Endodermal cell (in vitro differentiated cells): ENCODE measurements around the gene ARHGAP22. TPM values are rescaled to one million over a fixed set of nuclear protein-coding genes. Genes with fewer than 3 reads are reported as not detected.

ENCODE experiments used
- DNase-seq: peaks from one replicate; pipeline ENCODE4 v3.0.0-alpha.2; 2017
- H3K27ac ChIP-seq: 2 replicates; pipeline ENCODE4 v1.5.1; 2013; ENCODE audit warnings: mild to moderate bottlenecking, low read depth, low read length, moderate library complexity
- H3K27me3 ChIP-seq: 2 replicates; pipeline ENCODE4 v1.6.1; 2013; ENCODE audit warnings: mild to moderate bottlenecking, low read length, moderate library complexity; ENCODE audit not compliant: insufficient read depth, control insufficient read depth, poor library complexity, severe bottlenecking
- H3K36me3 ChIP-seq: 2 replicates; pipeline ENCODE4 v1.7.0; 2013; ENCODE audit warnings: mild to moderate bottlenecking, low read length, moderate library complexity; ENCODE audit not compliant: control insufficient read depth, insufficient read depth
- H3K4me1 ChIP-seq: one replicate; pipeline ENCODE4 v1.7.0; 2013; ENCODE audit warnings: low read length; ENCODE audit not compliant: control insufficient read depth, insufficient read depth
- H3K4me3 ChIP-seq: 2 replicates; pipeline ENCODE4 v1.5.1; 2013; ENCODE audit warnings: mild to moderate bottlenecking, low read length, moderate library complexity
- H3K9ac ChIP-seq: 2 replicates; pipeline ENCODE4 v1.6.1; 2013; ENCODE audit warnings: mild to moderate bottlenecking, low read length, moderate library complexity; ENCODE audit not compliant: poor library complexity, severe bottlenecking; ENCODE audit errors: extremely low read depth
- H3K9me3 ChIP-seq: 2 replicates; pipeline ENCODE4 v1.6.1; 2013; ENCODE audit warnings: mild to moderate bottlenecking, low read length, moderate library complexity; ENCODE audit not compliant: control insufficient read depth
- H3K27ac Mint-ChIP-seq: 2 replicates; pipeline ENCODE4 v1.8.0; 2020; ENCODE audit warnings: mixed read lengths
- H3K27me3 Mint-ChIP-seq: 2 replicates; pipeline ENCODE4 v1.8.0; 2021; ENCODE audit warnings: mild to moderate bottlenecking, mixed read lengths; ENCODE audit not compliant: insufficient read depth
- H3K36me3 Mint-ChIP-seq: 2 replicates; pipeline ENCODE4 v1.8.0; 2020; ENCODE audit warnings: low read depth, mixed read lengths
- H3K4me1 Mint-ChIP-seq: 2 replicates; pipeline ENCODE4 v1.8.0; 2020; ENCODE audit warnings: mixed read lengths
- H3K4me3 Mint-ChIP-seq: 2 replicates; pipeline ENCODE4 v1.8.0; 2020; ENCODE audit warnings: mild to moderate bottlenecking, moderate library complexity, mixed read lengths
- H3K9me3 Mint-ChIP-seq: 2 replicates; pipeline ENCODE4 v1.8.0; 2020; ENCODE audit warnings: mild to moderate bottlenecking, mixed read lengths
- CTCF ChIP-seq: fragments of 200-600 bp; sonication (generic); conservative IDR thresholded peaks from 2 replicates; pipeline ENCODE4 v1.5.0; 2021; ENCODE audit warnings: antibody characterized with exemption, mild to moderate bottlenecking
- WGBS, 2 experiments: methylation state at CpG; one replicate each; pipeline versions ENCODE4 v1.1.5 to v1.1.7; 2013; ENCODE audit warnings: missing lambda C conversion rate in 2 of 2, mixed read lengths in 1 of 2; ENCODE audit not compliant: insufficient coverage in 1 of 2, insufficient read length in 1 of 2; 5-methylcytosine and 5-hydroxymethylcytosine counted together
- total RNA-seq, 2 donors: library from RNA; stranded (reverse); fragmentation: NEBNext Ultra II Directional in 1 of 2; extraction: Animal tissue kit (Norgen Biotek cat#: 25700) in 1 of 2; gene quantifications; 2 replicates in 1 of 2; 3 replicates in 1 of 2; pipeline ENCODE4 v1.2.1, GENCODE V29; 2021

Gene ARHGAP22
- total RNA-seq, 2 donors from 2014 or later: 10.3 to 14.1 TPM

- no peak for TF ChIP-seq CTCF
- H3K27ac Mint-ChIP-seq: no peak overlapping the region
- peaks cover 33% of the 10 kb centered on the region for H3K4me1 Mint-ChIP-seq
- Histone ChIP-seq H3K27me3 (peaks cover 12% of the 10 kb centered on the region), H3K9ac (no peak overlapping the region), H3K36me3 (no peaks in the 10 kb centered on the region), H3K9me3 (no peaks in the 10 kb centered on the region), H3K4me3 (no peak overlapping the region), H3K27ac (no peak overlapping the region), H3K4me1 (peaks cover 26% of the 10 kb centered on the region)
- peaks cover 35% of the 10 kb centered on the region for H3K27me3 Mint-ChIP-seq
- DNase-seq: no peak
- H3K4me3 Mint-ChIP-seq: no peak overlapping the region
- H3K36me3 Mint-ChIP-seq: peaks cover 26% of the 10 kb centered on the region
- H3K9me3 Mint-ChIP-seq: no peaks in the 10 kb centered on the region
- 90 to 94% methylated on average over 4 of the region's 4 CpGs for WGBS, 2 experiments
Observed at GRCh38 chr10:48448796-48449195, 156.1 kb downstream of the ARHGAP22 start.

- Histone ChIP-seq H3K27ac (no peak overlapping the region), H3K27me3 (peaks cover 12% of the 10 kb centered on the region), H3K9me3 (no peaks in the 10 kb centered on the region), H3K4me3 (no peak overlapping the region), H3K9ac (no peak overlapping the region), H3K4me1 (peaks cover 20% of the 10 kb centered on the region), H3K36me3 (no peaks in the 10 kb centered on the region)
- Mint-ChIP-seq H3K36me3 (peaks cover 21% of the 10 kb centered on the region), H3K27ac (no peak overlapping the region), H3K27me3 (peaks cover 43% of the 10 kb centered on the region), H3K4me1 (peaks cover 34% of the 10 kb centered on the region), H3K4me3 (no peak overlapping the region), H3K9me3 (no peaks in the 10 kb centered on the region)
- WGBS, 2 experiments: 89 to 98% methylated on average over 4 to 11 of the region's 11 CpGs
- no peak for DNase-seq
- TF ChIP-seq CTCF: no peak
Observed at GRCh38 chr10:48447356-48448215, 157.3 kb downstream of the ARHGAP22 start.

- Mint-ChIP-seq H3K27me3 (peaks cover 50% of the 10 kb centered on the region), H3K27ac (no peak overlapping the region), H3K36me3 (peaks cover 19% of the 10 kb centered on the region), H3K4me1 (peaks cover 34% of the 10 kb centered on the region), H3K4me3 (no peak overlapping the region), H3K9me3 (no peaks in the 10 kb centered on the region)
- Histone ChIP-seq H3K36me3 (no peaks in the 10 kb centered on the region), H3K9ac (no peak overlapping the region), H3K9me3 (no peaks in the 10 kb centered on the region), H3K4me3 (no peak overlapping the region), H3K27ac (no peak overlapping the region), H3K27me3 (peaks cover 12% of the 10 kb centered on the region), H3K4me1 (peaks cover 20% of the 10 kb centered on the region)
- 90 to 100% methylated on average over 2 to 7 of the region's 7 CpGs for WGBS, 2 experiments
- no peak for TF ChIP-seq CTCF
- DNase-seq: no peak
Observed at GRCh38 chr10:48446785-48447184, 158.1 kb downstream of the ARHGAP22 start.
